OCI-LY7 (cell line): ENCODE measurements around the gene ISLR. TPM values are rescaled to one million over a fixed set of nuclear protein-coding genes. Genes with fewer than 3 reads are reported as not detected.

Source experiments
- BruUV-seq: library from RNA; stranded (reverse); fragments of 400-500 nt; replicated peaks from 2 replicates; lab custom pipeline; 2021; lab: Mats Ljungman, UMichigan
- CTCF ChIA-PET: fragments of 300-600 bp; sonication (Branson Sonifier 250); formaldehyde crosslinking; loops from one replicate; lab custom pipeline; 2022; ENCODE audit warnings: antibody characterized with exemption; ENCODE audit not compliant: unreplicated experiment; lab: Charles Lee
- POLR2A ChIA-PET: fragments of 300-600 bp; sonication (Branson Sonifier 250); formaldehyde crosslinking; loops from one replicate; lab custom pipeline; 2022; ENCODE audit warnings: antibody characterized with exemption; lab: Charles Lee
- DNase-seq: peaks from one replicate; pipeline ENCODE4 v3.0.0-alpha.2; 2015; ENCODE audit warnings: low spot score
- H2AFZ ChIP-seq: fragments of 200-600 bp; sonication (generic), shearing (Covaris generic); 2 replicates; pipeline ENCODE4 v1.6.1; 2014; ENCODE audit warnings: mild to moderate bottlenecking, antibody characterized with exemption, low read length, moderate library complexity
- H3K27ac ChIP-seq: fragments of 200-600 bp; sonication (generic); 2 replicates; pipeline ENCODE4 v1.5.1; 2014; ENCODE audit warnings: mixed run types, low read depth, mild to moderate bottlenecking, moderate library complexity, low read length, inconsistent platforms; ENCODE audit not compliant: poor library complexity, severe bottlenecking
- H3K36me3 ChIP-seq: fragments of 200-600 bp; sonication (generic); 2 replicates; pipeline ENCODE4 v1.6.1; 2014; ENCODE audit warnings: mild to moderate bottlenecking, antibody characterized with exemption, low read length, moderate library complexity, mixed read lengths; ENCODE audit not compliant: insufficient read depth
- H3K4me1 ChIP-seq: fragments of 200-600 bp; sonication (generic); 2 replicates; pipeline ENCODE4 v1.5.1; 2014; ENCODE audit warnings: mild to moderate bottlenecking, low read length; ENCODE audit not compliant: insufficient read depth, poor library complexity, severe bottlenecking
- H3K4me2 ChIP-seq: fragments of 200-600 bp; sonication (generic); 2 replicates; pipeline ENCODE4 v1.6.1; 2014; ENCODE audit warnings: mild to moderate bottlenecking, low read length
- H3K4me3 ChIP-seq: fragments of 200-600 bp; sonication (generic); 2 replicates; pipeline ENCODE4 v1.5.1; 2014; ENCODE audit warnings: mild to moderate bottlenecking, low read depth, low read length; ENCODE audit not compliant: poor library complexity, severe bottlenecking
- H3K79me2 ChIP-seq: fragments of 200-600 bp; sonication (generic); 2 replicates; pipeline ENCODE4 v1.6.1; 2016; ENCODE audit warnings: low read depth, mild to moderate bottlenecking, low read length, moderate library complexity, mixed read lengths; ENCODE audit not compliant: insufficient read depth
- H3K9me2 ChIP-seq: fragments of 200-600 bp; sonication (generic); 2 replicates; pipeline ENCODE4 v1.6.1; 2016; ENCODE audit warnings: mild to moderate bottlenecking, low read length, mixed read lengths; ENCODE audit not compliant: insufficient read depth
- H3K9me3 ChIP-seq: fragments of 200-600 bp; sonication (generic); 2 replicates; pipeline ENCODE4 v1.6.1; 2014; ENCODE audit warnings: mild to moderate bottlenecking, mixed run types, low read length, mixed read lengths
- H4K20me1 ChIP-seq: fragments of 200-600 bp; sonication (generic); 2 replicates; pipeline ENCODE4 v1.6.1; 2014; ENCODE audit warnings: mild to moderate bottlenecking, antibody characterized with exemption, low read length, moderate library complexity, mixed read lengths; ENCODE audit not compliant: insufficient read depth
- EZH2phosphoT487 ChIP-seq: fragments of 200-600 bp; sonication (generic); IDR thresholded peaks from 2 replicates; pipeline ENCODE4 v1.6.1; 2018; ENCODE audit warnings: low read depth, borderline replicate concordance, mild to moderate bottlenecking, mixed run types, antibody characterized with exemption, low read length, moderate library complexity, mixed read lengths
- intact Hi-C: fragments of 100-400 bp; cut with micrococcal nuclease; formaldehyde crosslinking; loops from one replicate; pipeline ENCODE4 v1.10.0; 2022; ENCODE audit not compliant: unreplicated experiment
- total RNA-seq, 2 experiments: library from RNA; depleted of rRNA in 1 of 2; stranded (reverse); fragments of >200 nt in 1 of 2; shearing (Covaris generic) in 1 of 2; gene quantifications; 2 replicates each; pipeline ENCODE4 v1.2.3, GENCODE V29; 2014 to 2022
- TF ChIP-seq, protein P1 (sequence below): fragments of 200-600 bp; sonication (generic); conservative IDR thresholded peaks from 2 replicates; pipeline ENCODE4 v1.5.1; 2014; ENCODE audit warnings: mild to moderate bottlenecking, antibody characterized with exemption, low read length, moderate library complexity, mixed read lengths

ISLR gene
- total RNA-seq, 2 experiments from 2014 or later, result not detected

DNA sequence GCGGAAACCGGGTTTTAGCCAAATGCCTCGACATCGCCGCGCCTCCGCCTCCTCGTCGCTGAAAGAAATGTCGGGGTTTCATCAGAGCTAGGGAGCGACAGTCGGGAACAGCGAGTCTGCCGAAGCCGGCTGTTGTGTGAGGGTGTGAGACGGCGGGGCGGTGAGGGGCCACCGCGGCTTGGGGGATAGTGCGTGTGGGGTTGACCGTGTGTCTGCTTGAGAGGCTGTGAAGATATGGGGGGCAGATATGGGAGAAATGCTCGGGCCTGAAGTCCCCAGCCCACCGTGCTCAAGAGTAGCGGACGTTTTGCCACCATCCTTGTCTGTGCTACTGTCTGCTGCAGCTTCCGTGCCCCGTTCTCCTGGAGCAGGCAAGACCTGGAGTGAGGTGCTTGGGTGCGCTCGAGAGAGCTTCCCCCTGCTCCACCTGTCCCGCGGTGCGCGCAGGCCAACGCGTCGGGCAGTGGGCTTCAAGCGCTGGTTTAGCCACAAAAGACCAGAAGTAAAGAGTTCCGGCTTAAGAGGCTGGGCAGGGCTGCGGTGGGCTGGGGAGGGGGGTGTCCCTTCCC lies 43.8 kb upstream of the ISLR start:
- Histone ChIP-seq H3K9me2 (no peaks in the 10 kb centered on the region), H4K20me1 (no peaks in the 10 kb centered on the region), H2AFZ (no peak overlapping the region), H3K36me3 (no peaks in the 10 kb centered on the region), H3K4me2 (no peak overlapping the region), H3K9me3 (no peaks in the 10 kb centered on the region), H3K27ac (no peak overlapping the region), H3K79me2 (no peaks in the 10 kb centered on the region), H3K4me1 (no peaks in the 10 kb centered on the region), H3K4me3 (no peak overlapping the region)
- DNase-seq, result no peak
- ChIA-PET POLR2A (no interaction called here), CTCF (interaction anchor here (0.5 kb wide), 1 partner anchor 178 kb away, joined by 3 read pairs; no protein-coding TSS in a partner anchor)
- TF ChIP-seq EZH2phosphoT487, result no peak
- TF ChIP-seq, protein P1, sequence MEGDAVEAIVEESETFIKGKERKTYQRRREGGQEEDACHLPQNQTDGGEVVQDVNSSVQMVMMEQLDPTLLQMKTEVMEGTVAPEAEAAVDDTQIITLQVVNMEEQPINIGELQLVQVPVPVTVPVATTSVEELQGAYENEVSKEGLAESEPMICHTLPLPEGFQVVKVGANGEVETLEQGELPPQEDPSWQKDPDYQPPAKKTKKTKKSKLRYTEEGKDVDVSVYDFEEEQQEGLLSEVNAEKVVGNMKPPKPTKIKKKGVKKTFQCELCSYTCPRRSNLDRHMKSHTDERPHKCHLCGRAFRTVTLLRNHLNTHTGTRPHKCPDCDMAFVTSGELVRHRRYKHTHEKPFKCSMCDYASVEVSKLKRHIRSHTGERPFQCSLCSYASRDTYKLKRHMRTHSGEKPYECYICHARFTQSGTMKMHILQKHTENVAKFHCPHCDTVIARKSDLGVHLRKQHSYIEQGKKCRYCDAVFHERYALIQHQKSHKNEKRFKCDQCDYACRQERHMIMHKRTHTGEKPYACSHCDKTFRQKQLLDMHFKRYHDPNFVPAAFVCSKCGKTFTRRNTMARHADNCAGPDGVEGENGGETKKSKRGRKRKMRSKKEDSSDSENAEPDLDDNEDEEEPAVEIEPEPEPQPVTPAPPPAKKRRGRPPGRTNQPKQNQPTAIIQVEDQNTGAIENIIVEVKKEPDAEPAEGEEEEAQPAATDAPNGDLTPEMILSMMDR, result no peak
- no TSS peak for BruUV-seq
- intact Hi-C loops, result loop anchor here (10.0 kb wide), 1 partner anchor 1145 kb away; no protein-coding TSS in a partner anchor

DNA sequence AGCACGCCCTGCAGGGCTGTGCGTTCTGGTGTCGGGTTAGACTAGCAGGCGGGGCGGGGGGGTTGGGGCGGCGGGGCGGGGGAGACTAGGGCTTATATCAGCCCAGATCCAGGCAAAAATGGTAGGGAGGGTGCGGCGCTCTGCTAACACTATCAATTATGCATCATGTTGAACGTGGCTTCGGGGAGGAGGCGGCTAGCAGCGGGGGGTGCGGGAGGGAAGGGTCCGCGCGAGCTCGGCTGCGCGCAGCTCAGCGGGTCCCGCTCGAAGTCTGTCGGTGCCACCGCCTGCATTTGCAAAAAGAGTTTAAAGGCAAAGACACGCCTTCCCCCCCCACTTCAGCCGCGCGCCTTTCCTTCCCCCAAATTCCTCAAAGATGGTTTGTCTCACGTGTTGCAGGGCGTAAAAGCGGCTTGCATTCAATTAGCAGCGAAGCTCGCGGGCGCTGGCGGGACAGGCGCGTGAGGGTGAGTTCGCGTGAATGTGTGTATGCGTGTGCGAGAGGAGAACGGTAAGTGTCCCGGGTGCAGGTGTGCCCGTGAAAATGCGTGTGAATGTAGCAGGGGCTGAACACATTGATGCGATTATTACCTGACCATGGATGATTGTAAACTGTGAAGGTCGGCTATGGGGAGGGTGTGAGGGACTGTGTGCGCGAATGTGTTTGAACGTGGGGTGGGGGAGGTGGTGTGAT lies 43.2 kb upstream of the ISLR start, which contains the start of gene ISLR2:
TSS of gene ISLR2 (plus strand) at position 432 of the 694 bp plus-strand sequence. CDS start 2,169 bp downstream, outside the sequence.
- no peak for DNase-seq
- TF ChIP-seq, protein P1, result no peak
- TF ChIP-seq EZH2phosphoT487, result no peak
- no TSS peak for BruUV-seq
- no peaks in the 10 kb centered on the region for H3K79me2 ChIP-seq
- CTCF ChIA-PET, result no interaction called here
- no peaks in the 10 kb centered on the region for H3K36me3 ChIP-seq
- H3K9me3 ChIP-seq, result no peaks in the 10 kb centered on the region
- no peak within 1 kb of the TSS for H2AFZ ChIP-seq
- no peaks in the 10 kb centered on the region for H4K20me1 ChIP-seq
- no peak within 1 kb of the TSS for H3K27ac ChIP-seq
- no peak within 1 kb of the TSS for H3K4me2 ChIP-seq
- no peaks in the 10 kb centered on the region for H3K4me1 ChIP-seq
- H3K9me2 ChIP-seq, result no peaks in the 10 kb centered on the region
- POLR2A ChIA-PET, result no interaction called here
- intact Hi-C loops, result no loop called here
- no peak within 1 kb of the TSS for H3K4me3 ChIP-seq
